HG03097 (cell line): ENCODE measurements around the gene SUGP2.

Experiments
- ATAC-seq: cut with Tn5 transposase; IDR thresholded peaks from one replicate; pipeline ENCODE4 v1.9.1; 2021; ENCODE audit not compliant: unreplicated experiment, low FRiP score

The SUGP2 gene

DNA sequence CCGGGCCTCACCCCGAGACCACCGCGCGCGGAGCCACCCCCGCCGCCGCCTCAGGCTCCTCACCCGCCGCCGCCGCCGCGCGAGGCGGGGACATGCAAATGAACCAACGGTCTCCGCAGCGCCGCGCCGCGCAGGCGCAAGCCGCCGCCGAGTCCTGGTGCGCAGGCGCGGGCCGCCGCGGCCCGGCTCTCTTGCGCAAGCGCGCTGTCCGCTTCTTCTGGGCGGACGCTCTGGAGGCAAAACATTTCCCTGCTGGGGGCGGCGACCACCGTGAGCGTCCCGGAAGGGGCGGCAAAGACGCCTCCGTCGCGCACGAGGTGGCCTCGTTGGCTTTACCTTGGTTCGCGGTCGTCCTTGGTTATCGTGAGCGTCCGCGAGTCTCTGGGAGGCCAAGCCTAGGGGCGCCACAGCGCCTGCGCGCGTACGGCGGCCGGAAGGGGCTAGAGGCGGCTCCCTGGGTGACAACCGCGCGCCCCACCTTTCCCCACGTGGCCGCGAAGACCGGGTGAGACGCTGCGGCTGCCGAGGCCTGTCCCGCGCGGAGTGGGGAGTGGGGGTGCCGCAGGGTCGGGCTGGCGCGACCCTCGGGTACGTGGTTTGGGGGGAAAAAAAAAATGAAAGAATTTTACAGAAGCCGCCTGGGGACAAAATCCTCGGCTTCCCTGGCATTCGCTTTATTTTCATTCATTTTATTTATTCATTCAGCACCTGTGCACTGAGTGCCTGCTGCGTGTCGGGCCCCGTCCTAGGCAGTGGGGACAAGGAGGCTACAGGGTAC lies at the start of gene SUGP2, which contains the start of gene ARMC6:
TSS of gene SUGP2 (minus strand) at position 92 of the 778 bp plus-strand sequence. CDS start 2,446 bp downstream, outside the sequence.
TSS of gene ARMC6 (plus strand) at position 178 of the 778 bp plus-strand sequence. CDS start 607 bp downstream, outside the sequence.
- peak; percentile 68 for ATAC-seq

DNA sequence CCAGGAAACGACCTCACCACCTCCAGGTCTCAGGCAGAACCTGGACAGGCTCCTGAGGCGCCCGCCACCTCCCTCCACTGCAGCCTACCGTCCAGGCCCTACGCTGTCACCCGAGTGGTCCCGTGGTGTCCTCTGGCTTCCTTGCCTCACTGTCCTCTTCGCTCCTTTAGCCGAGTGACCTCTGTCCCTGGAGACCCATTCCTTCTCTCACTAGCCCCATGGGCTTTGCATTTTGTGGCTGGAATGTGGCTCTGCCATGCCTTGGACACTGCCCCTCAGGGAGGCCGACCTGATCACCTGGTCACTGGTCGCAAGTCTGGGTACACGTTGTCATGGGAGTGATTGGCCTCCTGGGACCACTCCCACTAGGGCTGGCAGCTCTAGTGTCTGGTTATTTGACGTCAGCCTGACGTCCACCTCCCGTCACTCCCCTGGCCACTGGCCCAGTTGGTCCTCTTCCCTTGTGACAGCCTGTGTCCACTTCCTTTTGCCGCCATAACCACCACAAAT lies 48.4 kb upstream of the SUGP2 start:
- no peak for ATAC-seq

DNA sequence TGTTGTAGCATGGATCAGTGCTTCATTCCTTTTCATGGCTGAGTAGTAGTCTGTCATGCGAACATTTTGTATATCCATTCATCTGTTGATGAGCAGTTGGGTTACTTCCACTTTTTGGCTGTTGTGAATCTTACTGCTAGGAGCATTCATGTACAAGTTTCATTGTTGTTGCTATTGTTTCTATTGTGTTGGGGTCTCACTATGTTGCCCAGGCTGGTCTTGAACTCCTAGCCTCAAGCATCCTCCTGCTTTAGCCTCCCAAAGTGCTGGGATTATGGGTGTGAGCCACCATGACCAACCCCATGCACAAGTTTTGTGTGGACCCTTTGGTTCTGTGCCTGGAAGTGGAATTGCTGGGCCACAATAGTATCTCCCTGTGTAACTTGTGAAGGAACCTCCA lies 46.3 kb upstream of the SUGP2 start:
- ATAC-seq, result no peak

DNA sequence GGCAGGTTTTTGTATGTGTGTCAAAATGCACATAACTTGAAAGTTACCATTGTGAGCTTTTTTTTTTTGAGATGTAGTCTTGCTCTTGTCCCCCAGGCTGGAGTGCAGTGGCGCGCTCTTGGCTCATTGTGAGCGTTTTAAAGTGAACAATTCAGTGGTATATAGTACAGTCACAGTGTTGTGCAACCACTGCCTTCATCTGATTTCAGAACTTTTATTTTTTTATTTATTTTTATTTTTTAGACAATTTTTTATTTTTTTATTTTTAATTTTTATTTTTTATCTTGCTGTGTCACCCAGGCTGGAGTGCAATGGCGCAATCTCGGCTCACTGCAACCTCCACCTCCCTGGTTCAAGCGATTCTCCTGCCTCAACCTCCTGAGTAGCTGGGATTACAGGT lies 45.5 kb upstream of the SUGP2 start:
- no peak for ATAC-seq

DNA sequence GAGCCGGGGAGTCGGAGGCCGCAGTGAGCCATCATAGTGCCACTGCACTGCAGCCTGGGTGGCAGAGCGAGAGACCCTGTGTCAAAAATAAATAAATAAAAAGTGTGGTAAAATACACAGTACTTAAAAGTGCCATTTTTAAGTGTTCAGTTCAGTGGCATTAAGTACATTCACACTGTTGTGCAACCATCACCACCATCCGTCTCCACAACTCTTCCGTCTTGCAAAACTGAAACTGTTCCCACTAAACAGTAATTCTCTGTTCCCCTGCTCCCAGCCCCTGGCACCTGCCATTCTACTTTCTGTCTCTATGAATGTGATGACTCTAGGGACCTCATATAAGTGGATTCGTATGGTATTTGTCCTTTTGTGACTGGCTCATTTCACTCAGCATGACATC lies 43.8 kb upstream of the SUGP2 start:
- ATAC-seq, result no peak

DNA sequence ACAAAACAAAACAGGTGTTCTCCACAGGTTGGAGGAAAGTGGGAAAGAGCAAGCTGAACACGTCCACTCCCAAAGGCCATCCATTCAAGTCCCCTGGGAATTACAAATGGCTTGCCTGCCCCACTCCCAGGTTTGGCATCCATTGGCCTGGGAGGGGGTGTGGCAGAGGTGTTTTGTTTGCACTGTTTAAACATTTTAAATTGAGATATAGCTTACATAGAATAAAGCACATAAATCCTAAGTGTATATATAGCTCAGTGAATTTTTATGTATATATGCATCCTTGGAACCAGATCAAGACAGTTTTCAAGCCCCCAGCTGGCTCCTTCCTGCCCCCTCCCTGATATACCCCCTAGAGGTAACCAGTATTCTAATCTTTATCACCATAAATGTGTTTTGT lies 43.2 kb upstream of the SUGP2 start:
- ATAC-seq, result no peak

DNA sequence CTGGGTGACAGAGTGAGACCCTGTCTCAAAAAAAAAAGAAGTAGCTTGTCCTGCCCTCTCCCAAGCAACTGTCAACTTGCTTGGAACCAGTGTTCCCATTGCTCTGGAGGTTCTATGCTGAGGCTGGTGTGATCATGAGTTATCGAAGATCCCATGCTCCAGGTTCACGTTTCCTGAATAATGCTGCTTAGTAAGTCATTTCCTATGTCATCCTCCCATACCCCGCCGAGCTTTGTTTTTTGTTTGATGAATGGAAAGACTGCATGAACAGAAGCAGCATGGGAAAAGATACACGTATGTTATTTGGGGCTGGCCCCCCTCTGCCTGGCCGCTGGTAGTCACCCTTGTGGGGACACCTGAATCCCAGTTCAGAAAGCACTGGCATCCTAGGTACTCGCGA lies 41.8 kb upstream of the SUGP2 start:
- no peak for ATAC-seq

DNA sequence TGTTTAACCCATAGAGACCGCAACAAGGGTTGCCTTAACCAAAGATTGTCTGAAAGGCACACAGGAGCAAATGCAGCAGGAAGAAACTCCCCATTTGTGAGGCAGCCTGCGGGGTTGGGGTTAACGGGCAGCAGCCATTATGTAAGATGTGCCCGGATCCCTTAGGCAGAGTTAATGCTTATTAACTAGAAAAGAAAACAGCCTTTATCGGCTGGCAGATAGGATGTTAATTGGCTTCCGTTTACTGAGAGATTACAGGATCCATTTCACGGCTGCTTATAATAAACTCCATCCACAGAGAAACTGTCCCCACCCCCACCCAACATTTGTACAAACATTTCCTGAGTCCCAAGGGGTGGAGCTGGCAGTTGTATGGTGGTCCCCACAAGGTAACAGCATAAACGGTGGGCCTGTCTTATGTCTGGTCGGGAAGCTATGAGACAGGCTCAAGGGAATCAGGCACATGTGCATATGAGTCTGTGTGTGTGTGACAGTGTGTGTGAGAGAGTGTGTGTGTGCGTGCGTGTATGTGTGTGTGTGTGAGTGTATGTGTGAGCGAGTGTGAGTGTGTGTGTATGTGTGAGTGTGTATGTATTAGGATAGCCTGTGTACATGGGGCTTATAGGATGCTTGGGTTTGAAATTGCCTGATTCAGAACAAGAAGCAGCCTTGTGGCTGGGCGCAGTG lies 41.0 kb upstream of the SUGP2 start:
- no peak for ATAC-seq

DNA sequence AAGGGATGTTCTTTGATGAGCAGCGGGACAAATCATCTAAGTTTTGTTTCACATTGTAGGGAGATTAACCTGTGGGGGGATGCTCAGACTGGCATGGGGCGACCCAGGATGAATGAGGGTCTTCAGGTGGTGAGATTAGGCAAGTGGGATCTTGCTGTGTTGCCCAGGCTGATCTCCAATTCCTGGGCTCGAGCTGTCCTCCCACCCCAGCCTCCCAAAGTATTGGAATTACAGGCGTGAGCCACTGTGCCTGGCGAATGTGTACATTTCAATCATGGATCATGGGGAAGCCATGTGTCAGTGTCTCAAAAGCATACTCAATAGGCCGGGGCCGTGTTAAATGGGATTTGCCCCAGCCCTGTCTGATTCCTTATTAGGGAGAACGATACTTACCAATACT lies 38.6 kb upstream of the SUGP2 start:
- ATAC-seq, result no peak

DNA sequence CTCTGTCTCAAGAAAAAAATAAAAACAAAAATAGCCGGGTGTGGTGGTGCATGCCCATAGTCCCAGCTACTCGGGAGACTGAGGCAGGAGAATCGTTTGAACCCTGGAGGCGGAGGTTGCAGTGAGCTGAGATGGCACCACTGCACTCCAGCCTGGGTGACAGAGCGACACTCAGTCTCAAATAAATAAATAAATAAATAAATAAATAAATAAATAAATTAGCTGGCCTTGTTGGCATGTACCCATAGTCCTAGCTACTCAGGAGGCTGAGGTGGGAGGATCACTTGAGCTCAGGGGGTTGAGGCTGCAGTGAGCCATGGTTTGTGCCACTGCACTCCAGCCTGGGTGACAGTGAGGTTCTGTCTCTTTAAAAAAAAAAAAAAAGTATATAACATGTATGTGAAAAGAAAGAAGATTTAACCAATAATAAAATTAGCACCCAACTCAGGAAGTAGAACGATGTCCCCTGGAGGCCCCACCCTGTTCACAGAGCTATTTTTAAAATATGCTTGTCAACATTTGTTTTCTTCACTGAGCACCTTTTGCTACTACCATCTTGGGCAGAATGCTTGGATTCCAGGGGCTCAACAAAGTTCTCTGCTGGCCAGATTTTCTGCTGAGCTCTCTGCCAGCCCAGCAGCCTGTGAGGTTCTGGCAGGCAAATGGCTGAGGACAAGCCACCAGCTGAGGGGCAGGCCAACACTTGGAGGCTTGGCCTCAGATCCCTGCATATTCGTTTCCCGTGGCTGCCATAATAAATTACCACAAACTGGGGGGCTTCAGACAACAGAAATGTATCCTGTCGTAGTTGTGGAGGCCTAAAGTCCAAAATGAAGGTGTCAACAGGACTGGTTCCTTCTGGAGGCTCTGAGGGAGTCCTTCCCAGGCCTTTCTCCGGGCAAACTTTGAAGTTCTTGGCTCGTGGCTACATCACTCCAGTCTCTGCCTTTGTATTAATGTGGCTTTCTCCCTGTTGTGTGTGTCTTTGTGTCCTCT lies 35.6 kb upstream of the SUGP2 start:
- ATAC-seq, result no peak

DNA sequence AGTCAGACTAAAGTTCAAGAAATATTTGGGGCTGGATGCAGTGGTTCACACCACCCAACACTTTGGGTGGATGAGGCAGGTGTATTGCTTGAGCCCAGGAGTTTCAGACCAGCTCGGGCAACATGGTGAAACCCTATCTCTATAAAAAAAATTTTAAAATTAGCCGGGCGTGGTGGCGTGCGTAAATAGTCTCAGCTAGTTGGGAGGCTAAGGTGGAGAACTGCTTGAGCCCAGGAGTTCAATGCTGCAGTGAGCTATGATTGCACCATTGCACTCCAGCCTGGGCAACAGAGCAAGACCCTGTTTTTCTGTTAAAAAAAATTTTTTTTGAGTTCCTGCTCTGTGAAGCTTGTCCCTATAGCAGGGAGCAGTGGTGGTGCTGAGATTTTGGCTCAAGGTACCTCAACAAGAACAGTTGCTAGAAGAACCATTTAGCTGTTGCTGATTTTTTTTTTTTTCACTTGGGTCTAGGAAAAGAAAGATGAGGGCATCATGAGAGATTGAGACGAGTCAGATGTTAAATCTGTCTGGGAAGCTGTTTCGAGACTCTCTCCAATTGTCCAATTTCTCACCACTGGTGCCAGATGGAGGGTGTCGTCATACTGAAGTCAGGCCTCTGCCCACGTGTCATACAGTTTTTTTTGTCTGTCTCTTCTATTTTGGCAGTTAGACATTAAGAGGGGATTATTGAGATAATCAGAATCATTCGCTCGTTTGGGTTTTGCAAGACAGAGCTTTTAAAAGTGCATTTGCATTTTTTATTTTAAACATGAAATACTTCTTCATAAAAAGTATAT lies 34.2 kb upstream of the SUGP2 start:
- ATAC-seq, result no peak

DNA sequence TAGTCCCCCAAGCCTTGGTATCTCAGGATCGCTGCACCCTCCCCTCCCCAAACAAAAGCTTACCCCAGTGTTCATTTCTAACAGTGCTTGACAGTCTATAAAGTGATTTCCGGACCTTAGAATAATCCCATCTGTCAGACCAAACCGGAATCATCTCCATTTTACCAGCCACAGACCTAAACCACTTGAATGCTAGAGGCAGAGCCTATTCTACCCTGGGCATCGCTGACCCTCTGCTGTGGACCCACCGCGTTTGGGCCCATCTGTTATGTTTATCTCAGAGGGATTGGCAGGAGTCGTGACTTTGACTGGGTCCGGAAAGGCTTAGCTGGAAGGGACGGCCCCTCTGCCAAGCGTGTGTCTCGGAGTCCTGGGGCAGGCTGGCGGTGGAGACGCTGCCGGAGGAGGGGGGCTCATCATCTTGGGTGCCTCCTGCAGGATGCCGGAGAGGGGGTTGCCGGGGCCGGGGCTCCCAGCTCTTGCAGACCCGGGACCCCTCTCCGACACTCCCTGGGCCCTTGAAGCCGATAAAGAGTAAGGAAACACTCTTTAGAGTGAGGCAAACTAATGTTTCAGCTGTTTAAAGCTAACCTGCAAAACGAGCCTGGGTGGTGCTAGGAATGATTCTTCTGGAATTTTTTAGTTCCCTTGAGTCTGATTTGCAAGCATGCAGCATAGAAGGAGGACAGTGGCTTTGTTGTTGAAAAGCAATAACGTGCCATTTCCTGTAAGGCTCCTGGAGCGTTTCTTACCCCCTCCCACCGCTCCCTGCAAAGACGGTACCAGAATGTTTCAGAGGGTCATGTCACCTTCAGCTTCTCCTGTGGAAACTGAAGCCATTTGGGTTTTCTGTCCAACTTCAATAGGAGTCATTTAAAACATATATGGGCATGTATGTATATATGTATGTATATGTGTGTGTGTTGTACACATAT lies 31.8 kb upstream of the SUGP2 start:
- no peak for ATAC-seq

DNA sequence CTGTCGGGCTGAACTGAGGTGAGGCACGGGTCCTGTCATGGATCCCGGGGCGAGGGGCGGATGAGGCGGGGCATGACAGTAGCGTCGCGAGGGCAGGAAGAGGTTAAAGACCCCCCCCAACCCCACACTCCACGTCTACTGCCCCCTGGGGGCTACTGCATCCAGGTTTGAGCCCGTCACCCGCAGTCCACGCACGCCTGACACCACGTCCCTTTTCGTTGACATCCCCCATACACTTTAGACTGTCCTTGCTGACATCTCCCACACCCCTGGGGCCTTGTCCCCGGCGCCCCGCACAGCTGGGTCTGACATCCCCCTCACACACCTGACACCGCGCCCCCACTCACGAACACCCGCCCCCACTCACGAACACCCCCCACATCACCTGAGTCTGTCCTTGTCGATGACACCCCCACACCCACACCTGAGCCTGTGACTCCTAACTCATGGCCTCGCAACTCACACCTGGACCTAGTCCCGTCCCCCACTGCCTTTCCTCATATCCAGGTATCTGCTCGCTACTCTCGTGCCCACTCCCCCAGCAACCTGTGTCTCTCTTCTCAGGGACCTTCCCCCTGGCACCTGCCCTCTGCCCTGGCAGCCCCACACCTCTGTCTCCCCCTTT lies 30.9 kb upstream of the SUGP2 start:
- peak; percentile 0 for ATAC-seq

DNA sequence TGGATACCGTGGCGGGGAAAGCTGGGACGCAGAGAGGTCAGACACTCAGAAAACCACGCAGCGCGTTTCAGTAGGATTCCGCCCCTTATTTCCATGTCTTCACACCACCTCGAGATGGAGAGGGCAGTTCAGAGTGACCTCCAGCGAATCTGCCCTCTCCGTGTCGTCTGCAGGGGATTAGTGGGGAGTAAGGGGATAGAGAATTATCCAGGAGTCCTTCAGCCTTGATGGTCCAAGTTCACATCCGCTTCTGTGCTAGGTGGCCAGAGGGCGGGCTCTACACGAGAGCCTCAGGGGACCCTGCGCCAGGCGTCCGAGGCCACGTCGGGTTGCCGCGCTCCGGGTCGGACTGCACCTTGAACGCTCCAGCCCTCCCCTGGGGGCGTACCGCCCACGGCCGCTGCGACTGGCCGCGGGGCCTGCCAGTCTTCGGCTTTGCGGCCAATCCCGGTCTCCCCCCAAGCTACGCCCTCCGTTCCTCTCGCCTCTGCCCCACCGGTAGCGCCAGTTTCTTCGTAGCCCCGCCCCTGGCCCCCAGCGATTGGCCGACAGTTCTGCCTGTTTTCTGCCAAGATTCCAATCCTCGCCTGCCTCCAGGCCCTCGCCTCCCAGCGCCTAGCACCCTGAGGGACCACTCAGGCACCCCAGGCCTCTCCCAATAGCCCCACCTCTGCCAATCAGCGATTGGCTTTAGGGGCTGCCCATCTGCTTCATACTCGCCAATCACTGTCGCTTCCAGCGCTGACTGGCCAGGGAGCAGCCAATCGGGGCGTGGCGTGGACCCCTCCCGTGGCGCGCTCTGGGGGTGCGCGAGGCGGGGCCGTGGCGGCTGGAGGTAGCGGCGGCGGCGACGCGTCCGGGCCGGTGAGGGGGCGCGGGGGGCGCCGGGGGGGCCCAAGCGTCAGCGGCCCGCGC lies 30.1 kb upstream of the SUGP2 start, which contains the start of gene SLC25A42:
TSS of gene SLC25A42 (plus strand) at position 812 of the 915 bp plus-strand sequence. CDS start 32,131 bp downstream, outside the sequence.
- ATAC-seq, result peak; percentile 90

DNA sequence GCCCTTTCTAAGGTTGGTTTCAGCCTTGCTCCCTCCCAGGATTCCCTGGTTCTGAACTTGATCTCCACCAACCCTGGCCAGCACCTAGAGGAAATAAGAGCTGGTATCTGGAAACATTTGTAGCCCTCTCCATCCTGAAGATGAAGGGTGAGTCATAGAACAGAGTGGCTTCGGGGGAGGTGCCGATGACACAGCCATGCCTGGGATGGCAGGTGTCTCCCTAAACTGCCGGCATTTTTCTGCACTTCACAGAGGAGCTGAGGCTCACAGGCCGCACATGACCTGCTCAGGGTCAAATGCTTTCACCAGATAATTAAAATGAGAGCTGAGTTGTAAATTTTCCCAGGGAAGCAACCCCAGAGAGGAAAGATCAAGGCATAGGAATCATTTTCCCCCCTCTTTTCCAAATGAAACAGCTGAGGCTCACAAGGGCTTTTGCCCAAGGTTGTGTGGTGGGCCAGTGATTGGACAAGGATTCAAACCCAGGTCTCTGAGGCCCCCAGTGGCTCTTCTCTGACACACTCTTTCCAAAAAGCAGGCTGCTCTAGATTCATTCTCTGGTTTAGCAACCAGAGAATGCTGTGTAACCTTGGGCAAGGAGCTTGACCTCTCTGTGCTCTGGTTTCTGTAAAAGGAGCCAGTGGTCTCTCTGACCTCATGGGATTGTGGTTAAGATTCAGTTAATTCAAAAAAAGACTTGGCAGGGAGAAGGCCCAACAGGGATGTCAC lies 29.3 kb upstream of the SUGP2 start:
- ATAC-seq, result no peak

DNA sequence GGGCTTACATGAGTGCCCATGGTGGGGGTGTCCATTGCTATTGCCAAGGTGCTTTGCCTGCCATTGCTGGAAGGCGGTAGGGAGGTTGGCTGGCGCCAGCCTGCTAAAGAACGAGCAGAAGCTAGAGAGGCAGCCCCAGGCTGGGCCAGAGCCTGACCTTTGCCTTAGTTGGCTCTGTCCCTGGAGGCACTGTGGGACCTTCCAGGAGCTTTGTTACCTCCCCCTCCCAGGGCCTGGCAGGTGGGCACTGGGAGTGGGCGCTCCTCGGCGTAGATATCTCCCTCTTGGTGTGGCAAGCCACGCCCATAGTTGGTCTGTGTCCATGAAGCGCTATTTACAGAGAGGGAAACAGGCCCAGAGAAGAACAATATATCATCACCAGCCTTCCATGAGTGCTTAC lies 28.2 kb upstream of the SUGP2 start:
- ATAC-seq, result no peak
